ENCODE data around the gene MT1F.
"Not testable (repeated sequence)": the region's sequence is repeated elsewhere in the genome, so short reads cannot be mapped to it uniquely, and the experiment has no call there.

MT1F gene

GRCh38 chr16:56657555-56658326, at the start of gene MT1F:
Gene MT1F (plus strand): TSS chr16:56657959. CDS start chr16:56658059, 100 bp downstream.
- peak; percentile 87 for DNase-seq

GRCh38 chr16:56608043-56608875, 49.5 kb upstream of the MT1F start, which contains the start of gene MT2A:
Gene MT2A (plus strand): TSS chr16:56608584. CDS start chr16:56608656, 72 bp downstream.
- DNase-seq, result peak; percentile 95

GRCh38 chr16:56608876-56609462, 48.8 kb upstream of the MT1F start:
- peak; percentile 66 for DNase-seq

GRCh38 chr16:56609463-56609921, 48.3 kb upstream of the MT1F start:
- DNase-seq, result peak; percentile 87

- peak; percentile 89 for DNase-seq
These were observed 47.6 kb upstream of the MT1F start for GRCh38 chr16:56610017-56610608.

- DNase-seq, result no peak
These were observed 47.1 kb upstream of the MT1F start for GRCh38 chr16:56610609-56611111.

- no peak for DNase-seq
These were observed 46.4 kb upstream of the MT1F start for GRCh38 chr16:56611281-56611833.

- no peak for DNase-seq
These were observed 44.1 kb upstream of the MT1F start for GRCh38 chr16:56613706-56614105.

- no peak for DNase-seq
These were observed 43.2 kb upstream of the MT1F start for GRCh38 chr16:56614549-56614991.

GRCh38 chr16:56615353-56615752, 42.4 kb upstream of the MT1F start:
- no peak for DNase-seq

- DNase-seq, result no peak
These were observed 41.0 kb upstream of the MT1F start for GRCh38 chr16:56616608-56617211.

- peak; percentile 85 for DNase-seq
These were observed 40.3 kb upstream of the MT1F start for GRCh38 chr16:56617212-56618085.

GRCh38 chr16:56618138-56618537, 39.6 kb upstream of the MT1F start:
- no peak for DNase-seq

GRCh38 chr16:56620339-56620897, 37.3 kb upstream of the MT1F start:
- no peak for DNase-seq

GRCh38 chr16:56621665-56622445, 35.9 kb upstream of the MT1F start:
- DNase-seq, result not testable (repeated sequence)

GRCh38 chr16:56623184-56623583, 34.6 kb upstream of the MT1F start:
- DNase-seq, result not testable (repeated sequence)

- no peak for DNase-seq
These were observed 34.1 kb upstream of the MT1F start for GRCh38 chr16:56623637-56624036.

- peak; percentile 85 for DNase-seq
These were observed 32.4 kb upstream of the MT1F start, which contains the start of gene MT1E for GRCh38 chr16:56625140-56625942. Gene MT1E (plus strand): TSS chr16:56625781. CDS start chr16:56625852, 71 bp downstream.
